NCI-H69 (cell line): ENCODE measurements around the gene KIF23.
A peak's percentile ranks its signal among the peaks of the same experiment; 100 is the strongest.
"Not testable (repeated sequence)": the region's sequence is repeated elsewhere in the genome, so short reads cannot be mapped to it uniquely, and the experiment has no call there.

Experiments
- DNase-seq: peaks from one replicate; lab custom pipeline; 2025; lab: John Stamatoyannopoulos, UW

Gene KIF23

DNA sequence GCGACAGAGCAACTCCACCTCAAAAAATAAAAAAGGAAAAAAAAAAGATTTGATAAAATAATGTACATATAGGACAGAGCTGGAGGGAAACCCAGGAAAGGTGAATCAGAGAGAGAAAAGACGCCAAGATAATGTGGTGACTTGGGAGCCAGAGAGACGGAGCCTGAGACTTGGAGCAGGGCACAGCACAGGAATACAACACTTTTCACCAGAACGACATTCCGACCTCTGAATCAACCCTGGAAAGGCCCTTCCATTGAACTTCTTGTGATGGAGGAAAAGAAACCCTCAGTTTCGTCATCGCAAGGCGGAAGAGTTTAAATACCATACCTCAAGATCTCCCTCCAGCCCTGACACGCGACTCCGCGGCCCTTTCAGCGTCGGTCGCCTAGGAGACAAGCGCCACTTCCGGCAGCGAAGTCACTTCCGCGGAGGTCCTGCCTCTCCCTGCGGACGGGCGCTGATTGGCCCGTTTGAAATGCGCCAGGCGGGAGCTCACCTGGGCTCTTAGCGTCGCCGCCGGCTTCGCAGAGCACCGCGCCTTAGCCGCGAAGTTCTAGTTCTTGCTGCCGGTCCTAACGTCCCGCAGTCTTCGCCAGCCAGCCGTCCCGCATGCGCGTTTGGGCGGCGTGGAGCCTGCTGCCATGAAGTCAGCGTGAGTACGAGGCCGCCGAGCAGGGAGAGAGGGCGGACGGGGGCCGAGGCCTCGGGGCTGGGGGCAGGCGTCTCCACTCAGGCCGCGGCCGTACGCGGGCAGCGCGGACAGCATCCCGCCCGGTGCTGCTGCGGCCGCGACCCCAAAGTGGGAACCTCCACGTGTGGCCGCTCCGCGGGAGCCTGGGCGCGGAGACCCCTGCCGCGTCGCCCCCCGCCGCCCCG, at the start of gene KIF23:
Gene KIF23 (plus strand): TSS at position 528 of the 879 bp plus-strand sequence. CDS start 117 bp downstream, at position 645.
- peak; percentile 96 for DNase-seq

DNA sequence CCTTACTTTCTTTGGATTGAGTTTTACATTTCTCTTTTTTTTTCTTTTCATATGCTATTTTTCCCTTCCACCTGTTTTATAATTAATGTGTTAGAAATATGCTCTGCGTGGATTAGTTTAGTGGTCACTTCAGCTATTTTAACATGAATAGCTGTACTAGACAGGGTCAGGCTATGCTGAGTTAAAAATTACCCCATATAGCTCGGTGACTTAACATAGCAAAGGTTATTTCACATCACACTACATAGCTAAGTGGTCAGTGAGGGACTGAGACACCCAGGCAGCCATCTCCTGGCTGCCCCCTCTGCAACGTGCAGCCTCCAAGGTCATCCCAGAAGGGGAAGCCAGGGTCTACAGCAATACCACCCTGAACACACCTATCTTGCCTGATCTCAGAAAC, 46.9 kb upstream of the KIF23 start:
- no peak for DNase-seq

DNA sequence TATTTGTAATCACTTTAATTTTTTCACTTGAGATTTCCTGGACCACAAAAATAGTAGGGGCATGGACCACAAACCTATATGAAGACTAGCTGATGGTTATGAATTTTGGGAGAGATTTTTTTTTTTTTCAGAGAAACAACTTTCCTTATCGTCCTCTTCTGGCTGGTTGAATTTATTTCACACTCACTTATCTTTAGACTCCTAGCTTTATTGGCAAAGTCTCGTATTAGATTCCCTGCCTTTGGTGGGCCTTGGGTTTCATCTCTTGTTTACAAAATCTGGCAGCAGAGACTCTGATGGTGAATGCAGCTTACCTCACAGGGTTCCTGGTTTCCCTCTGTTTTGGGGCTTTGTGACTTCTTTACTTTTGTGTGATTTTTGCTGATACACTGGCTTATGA, 44.5 kb upstream of the KIF23 start:
- no peak for DNase-seq

DNA sequence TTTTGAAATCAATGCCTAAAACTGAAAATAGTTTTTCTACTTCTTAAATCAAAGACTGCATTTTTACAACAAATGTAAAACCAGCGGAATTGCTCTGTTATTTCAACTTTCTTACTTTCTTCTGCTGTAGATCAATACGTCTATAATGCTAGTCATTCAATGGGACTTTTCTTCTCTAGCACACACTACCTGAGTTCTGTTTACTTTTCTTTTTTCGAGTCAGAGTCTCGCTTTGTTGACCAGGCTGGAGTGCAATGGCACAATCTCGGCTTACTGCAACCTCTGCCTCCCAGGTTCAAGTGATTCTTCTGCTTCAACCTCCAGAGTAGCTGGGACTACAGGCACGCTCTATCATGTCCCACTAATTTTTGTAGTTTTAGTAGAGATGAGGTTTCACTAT, 40.7 kb upstream of the KIF23 start:
- no peak for DNase-seq

DNA sequence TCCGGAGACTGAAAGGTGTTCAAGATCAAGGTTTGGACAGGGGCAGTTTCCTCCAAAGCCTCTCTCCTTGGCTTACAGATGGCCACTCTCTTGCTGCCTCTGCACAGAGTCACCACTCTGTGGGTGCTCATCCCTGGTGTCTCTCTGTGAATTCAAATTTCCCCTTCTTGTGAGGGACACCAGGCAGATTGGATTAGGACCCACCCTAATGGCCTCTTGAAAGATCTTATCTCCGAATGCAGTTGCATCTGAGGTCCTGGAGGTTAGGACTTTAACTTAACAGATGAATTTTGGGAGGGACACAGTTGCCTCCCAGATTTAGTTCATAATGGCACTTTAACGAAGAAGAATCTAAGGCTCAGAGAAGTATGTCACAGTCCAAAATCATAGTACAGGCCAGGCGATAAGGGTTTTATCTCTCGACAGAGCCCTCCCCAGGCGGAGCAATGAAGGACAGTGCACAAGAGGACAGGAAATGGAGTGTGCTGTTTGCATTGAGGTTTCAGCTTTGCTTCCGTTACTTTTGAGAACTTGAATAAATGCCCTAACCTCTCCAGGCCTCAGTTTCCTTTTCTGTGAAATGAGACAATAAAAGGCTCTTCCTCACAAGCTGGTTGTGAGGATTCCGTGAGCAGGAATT, 38.9 kb upstream of the KIF23 start:
- DNase-seq = no peak

DNA sequence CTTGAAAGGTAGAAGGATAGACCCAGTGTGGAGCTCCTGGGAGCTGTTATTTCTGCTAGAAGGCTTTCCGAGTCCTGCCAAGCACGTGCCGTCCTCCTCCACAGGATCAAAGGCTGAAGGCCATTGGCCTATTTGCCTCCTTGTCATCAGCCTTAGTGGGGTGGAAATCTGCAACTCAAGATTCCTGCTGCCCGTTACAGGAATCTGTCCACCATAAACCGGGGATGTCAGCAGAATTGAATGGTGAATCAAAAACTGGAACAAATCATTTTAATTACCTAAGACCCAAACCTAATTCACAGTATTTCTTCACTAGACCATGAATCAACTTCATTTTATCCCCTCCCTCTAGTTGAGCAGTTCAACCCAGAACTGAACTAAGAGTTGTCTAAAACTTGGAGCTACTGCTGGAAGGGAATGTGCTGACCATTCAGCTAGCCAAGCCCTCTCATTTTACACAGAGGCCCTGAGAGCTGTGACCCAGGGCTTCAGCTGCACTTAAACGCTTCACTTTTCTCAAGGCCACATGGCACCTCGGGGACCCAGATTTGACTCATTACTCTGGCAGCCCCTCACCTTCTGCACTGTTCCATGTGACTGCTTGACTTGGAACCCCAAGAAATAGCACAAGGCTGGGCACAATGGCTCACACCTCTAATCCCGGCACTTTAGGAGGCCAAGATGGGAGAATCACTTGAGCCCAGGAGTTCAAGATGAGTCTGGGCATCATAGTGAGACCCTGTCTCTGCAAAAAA, 36.8 kb upstream of the KIF23 start:
- DNase-seq = no peak

DNA sequence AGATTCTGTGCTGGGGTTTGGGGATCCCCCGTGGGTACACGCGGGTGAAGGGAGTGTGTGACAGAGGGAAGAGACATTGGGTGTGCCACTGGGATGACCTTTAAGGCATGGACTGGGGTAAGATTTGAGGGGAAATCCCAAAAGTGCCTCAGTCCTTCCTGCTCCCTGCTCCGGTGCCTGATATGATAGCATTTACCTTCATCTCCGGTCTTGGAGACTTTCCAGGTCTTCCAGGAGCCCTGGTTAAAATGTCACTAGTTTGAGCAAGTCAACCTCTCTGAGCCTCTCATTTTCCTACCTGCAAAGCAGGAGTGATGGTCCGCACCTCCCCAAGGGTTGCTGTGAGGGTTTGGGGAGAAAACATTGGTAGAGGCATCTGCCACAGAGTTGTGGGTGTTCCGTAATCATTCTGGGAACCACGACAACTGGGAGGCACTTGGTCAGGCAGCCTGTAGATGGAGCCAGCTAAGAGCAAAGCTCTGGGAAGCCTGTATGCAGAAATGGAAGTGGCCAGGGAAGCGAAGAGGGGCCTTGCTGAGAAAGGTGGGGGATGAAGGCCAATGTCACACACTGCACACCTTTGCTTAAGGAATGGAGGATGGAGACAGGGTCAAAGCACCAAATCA, 33.9 kb upstream of the KIF23 start:
- no peak for DNase-seq

DNA sequence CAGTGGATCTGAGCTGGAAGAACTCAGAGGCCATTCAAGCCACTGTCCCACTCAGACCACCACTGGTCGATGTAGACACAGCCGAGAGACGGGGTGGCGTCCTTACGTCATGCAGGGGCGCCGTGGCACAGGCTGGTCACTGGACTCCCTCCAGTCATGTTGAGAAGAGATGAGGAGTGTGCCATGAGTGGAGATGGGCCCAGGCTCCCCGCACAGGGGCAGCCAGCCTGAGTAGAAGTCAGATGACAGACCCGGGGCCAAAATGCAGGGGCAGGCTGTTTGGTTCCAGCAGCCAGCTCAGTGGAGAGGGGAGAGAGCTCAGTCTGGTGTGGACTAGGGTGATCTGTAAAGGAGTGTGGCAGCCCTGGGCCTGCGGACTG, 33.4 kb upstream of the KIF23 start:
- DNase-seq = no peak

DNA sequence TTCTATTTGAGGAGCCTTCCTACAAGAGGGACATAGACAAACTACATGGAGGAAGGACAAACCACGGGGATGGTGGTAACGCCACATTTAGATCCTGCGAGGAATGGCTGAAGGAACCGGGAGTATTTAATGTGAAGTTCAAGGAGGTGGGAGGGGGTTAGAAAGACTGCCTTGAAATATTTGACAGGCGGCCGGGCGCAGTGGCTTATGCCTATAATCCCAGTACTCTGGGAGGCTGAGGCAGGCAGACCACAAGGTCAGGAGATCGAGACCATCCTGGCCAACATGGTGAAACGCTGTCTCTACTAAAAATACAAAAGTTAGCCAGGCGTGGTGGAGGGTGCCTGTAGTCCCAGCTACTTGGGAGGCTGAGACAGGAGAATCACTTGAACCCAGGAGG, 32.0 kb upstream of the KIF23 start:
- DNase-seq = not testable (repeated sequence)

DNA sequence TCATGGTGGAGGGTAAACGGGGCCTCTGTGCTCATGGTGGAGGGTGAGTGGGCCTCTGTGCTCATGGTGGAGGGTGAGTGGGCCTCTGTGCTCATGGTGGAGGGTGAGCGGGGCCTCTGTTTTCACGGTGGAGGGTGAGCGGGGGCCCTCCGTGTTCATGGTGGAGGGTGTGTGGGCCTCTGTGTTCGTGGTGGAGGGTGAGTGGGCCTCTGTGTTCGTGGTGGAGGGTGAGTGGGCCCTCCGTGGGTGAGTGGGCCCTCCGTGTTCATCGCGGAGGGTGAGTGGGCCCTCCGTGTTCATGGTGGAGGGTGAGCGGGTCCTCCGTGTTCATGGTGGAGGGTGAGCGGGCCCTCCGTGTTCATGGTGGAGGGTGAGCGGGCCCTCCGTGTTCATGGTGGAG, 30.1 kb upstream of the KIF23 start:
- DNase-seq = not testable (repeated sequence)

DNA sequence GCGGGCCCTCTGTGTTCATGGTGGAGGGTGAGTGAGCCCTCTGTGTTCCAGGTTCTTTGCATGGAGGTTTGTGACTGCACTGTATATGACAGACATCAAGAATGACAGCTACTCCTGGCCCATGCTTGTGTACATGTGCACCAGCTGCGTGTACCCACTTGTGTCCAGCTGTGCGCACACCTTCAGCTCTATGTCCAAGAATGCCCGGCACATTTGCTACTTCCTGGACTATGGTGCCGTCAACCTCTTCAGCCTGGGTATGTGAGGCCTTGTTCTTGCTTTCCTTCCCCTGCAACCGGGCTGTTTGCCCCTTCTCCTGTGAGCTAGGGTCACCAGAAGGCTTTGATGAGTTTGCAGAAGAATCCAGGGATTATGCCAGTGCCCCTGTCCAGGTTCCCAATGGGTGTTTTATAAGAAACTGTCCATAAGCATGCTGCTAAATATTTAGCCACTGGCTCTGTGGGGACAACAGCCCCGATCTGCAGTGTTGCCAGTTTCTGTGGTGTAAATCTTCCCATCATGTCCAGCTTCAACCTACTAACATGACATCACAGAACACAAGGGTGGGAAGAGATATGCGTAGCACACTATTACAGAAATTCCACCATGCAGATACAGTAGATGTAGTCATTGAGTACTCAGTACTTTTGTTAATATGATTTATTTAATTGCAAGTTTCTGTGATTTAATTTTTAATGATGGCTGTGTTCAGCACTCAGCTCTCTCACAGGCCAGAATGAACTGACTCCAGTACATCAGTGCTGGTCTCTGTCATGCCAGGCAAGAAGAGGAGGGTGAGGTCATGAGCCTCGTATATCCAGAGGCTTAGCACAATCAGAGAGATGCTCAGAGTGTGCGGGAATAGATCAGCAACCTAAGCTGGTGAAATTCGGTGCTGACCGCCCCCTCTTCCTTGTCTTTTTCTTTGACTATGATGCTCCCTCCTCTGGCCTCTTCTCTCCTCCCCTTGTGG, 29.2 kb upstream of the KIF23 start:
- DNase-seq = no peak

DNA sequence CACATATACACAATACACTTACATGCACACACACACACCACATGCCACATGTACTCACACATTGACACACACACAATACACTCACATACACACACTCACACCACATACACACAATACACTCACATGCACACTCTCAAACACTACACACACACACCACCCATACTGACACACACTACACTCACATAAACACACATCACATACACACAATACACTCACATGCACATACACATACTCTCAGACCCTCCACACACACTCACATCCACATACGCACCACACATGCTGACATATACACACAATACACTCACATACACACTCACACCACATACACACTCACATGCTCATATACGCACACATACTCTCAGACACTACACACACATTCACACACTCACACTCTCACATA, 28.3 kb upstream of the KIF23 start:
- DNase-seq = no peak

DNA sequence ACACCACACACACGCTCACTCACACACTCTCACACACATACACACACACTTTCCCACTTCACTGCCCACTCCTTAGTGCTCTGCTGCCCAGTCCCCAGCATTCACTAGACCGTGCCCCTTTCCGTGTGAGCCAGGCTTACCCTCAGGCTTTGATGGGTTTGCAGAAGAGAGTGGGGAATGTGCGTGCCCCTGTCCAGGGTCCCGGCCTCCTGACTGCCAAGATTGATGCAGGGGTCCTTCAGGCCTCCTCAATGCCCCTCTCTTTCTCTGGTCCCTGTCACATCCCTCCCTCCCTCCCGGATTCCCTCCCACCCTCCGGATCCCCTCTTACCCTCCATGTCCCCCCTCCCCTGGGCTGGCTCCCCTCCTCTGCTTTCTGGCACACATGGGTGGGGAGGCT, 27.9 kb upstream of the KIF23 start:
- DNase-seq = no peak

DNA sequence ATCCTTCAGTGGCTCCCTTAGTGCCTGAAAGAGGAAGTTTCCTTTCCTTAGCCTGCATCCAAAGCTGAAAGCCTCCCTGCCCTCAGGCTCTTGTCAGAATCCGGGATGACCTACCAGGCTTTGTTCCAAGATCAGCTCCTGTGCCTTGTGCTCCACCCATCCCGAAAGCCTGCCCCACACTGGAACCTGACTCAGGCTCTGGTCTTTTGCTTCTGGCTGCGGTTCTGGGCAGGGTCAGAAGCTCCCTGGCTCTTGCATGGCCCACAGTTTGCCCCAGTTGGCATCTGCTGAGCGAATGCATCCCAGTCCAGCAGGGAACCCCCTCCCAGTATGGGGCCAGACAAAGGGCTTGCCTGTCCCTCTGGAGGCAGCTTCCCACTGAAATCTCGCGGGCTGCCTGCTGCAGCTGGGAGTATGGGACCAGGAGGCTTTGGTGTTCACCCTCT, 25.9 kb upstream of the KIF23 start:
- peak; percentile 9 for DNase-seq

DNA sequence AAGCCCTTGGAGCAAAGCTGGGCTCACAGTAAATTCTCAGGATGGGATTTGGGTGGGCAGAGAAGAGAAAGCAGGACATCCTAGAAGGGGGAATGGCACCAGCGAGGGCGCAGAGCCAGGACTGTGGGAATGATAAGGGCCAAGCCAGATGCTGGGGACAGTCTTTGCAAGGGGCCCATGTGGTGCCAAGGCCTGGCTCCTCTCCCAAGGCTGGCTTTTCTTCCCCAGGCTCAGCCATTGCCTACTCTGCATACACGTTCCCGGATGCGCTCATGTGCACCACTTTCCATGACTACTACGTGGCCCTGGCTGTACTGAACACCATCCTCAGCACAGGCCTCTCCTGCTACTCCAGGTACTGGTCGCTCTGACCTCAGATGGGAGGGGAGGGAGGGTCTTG, 24.7 kb upstream of the KIF23 start:
- no peak for DNase-seq

DNA sequence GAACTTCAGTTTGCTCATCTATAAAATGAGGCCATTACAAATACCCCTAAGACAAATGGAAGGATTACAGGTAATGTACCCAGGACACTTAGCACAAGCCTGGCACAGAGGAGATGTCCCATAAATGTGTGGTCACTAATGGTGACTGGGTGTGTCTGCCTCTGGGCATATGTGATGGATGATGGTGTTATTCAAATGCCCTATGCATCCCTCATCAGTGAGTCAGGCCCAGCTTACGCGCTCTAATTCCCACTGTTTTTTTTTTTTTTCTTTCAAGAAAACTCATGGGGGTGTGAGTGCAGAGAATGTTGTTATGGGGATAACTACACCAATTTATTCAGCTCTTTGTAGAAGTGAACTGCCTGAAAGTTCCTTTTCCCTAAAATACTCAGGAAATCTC, 23.6 kb upstream of the KIF23 start:
- peak; percentile 6 for DNase-seq

DNA sequence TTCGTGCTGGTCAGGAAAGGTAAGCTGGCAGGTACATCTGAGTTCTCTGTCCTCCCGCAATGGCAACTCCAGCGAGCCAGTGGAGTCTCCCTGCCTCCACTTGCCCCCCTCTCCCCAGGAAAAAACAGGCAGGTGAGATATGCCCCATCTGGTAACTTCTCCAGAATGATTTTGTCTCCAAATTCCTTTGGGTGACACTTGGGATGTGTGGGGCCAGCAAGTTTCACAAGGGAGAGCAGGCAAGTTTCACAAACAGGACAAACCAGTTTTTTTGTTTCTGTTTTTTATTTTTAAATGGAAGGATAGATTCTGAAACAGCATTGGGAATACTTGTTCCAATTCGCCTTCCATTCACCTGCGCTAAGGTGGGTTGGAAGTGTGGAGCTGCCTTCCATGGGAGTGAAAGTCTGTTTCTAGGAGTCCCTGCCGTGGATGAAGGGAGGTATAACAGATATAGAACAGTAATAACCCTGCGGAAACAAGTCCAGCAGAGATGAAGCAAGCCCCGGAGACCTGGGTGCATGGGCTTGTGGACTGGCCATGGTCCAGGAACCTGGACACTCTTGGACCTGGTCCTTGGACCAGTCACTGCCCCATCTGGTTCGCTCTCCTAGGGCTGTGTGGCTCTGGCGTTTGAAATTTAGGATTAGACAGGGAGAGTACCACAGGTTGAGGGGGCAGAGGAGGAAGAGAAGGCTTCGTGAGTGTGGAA, 22.9 kb upstream of the KIF23 start:
- no peak for DNase-seq

DNA sequence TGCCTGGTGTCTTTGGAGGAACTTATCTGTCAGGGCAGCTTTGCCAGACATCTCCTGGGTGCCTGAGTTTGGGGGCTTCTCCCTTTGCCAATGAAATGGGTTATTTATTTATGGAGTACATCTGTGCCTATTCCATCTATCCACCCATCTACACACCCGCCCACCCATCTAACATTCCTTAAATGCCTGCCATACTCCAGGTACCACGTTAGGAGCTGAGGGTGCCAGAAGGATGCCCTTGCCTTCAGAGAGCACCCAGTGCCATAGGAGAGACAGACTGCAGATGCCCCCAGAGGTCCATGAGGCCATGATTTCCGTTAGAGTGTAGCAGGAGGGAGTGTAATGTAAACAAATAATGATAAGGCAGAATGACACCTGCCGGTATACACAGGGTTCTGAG, 21.8 kb upstream of the KIF23 start:
- DNase-seq = no peak

DNA sequence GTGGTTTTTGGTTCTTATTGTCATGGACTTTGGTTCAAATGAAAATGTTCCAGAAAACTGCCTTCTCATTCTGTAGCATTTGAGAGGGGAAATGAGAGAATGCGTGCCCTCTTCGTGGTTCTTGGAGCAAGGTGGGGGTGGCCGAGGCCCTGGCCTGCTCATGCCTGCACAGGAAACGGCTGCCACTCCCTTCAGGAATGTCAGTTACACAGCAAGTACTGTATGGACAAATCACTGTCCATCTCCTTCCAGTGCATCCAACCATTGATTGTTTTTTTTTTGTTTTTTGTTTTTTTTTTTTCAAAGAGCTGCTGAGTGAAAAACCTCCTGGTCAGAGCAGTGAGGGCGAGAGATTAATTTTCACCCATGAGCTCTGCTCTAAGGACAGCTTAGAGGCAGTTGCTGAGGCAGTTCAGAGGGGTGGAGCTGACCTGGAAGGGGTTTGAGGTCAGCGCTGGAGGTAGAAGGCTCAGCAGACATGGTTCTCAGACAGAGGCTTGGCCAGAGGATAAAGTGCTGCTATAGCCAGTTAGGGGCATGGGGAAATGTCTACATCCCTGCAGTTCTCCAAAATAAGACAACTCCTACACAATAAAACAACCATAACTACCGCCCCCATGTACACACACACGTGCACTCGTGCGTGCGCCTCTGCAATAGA, 20.2 kb upstream of the KIF23 start:
- DNase-seq = no peak
